MM.1S (cell line): ENCODE results near the gene WNT3.

Source experiments
- CTCF ChIP-seq: fragments of 300-600 bp; sonication (generic); IDR thresholded peaks from 2 replicates; pipeline ENCODE4 v1.5.1; 2016; ENCODE audit warnings: antibody characterized with exemption, low read length, mixed read lengths
- EZH2phosphoT487 ChIP-seq: fragments of 300-600 bp; sonication (generic); IDR thresholded peaks from 2 replicates; pipeline ENCODE4 v1.6.1; 2018; ENCODE audit warnings: antibody characterized with exemption, low read length

DNA sequence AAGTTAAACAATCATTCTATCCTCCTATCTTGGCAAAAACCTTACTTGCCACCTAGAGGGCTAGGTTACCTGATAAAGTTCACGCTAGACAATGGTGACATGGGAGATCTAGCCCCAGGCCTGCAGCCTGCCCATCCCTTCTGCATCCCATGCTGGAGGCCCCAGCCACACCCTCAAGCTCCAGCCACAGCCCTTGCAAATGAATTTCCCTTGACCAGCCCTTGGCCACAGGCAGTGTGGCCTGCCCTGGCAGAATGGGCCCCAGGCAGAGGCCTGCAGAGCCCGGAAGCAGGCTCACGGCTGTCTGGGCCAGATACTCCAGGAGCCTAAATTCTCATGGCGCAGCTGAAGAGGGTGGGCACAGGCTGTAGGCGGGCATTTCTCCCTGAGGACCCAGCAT is 14.9 kb downstream of the WNT3 start:
- TF ChIP-seq CTCF (no peak), EZH2phosphoT487 (no peak)
